Endometrium (tissue), 2 donors: Measurements from ENCODE around the gene PNPLA7.

Experiments
- FAIRE-seq: peaks from 2 replicates; lab custom pipeline; 2012; peaks lifted over from hg19 to GRCh38; lab: Jason Lieb, UNC
- donor health status: control.
- donor health status: control.

Gene PNPLA7

GRCh38 chr9:137494104-137494544, 56.1 kb downstream of the PNPLA7 start:
- no peak for FAIRE-seq

- no peak for FAIRE-seq
Observed at GRCh38 chr9:137493364-137494103, 56.7 kb downstream of the PNPLA7 start.

GRCh38 chr9:137492464-137493363, 57.5 kb downstream of the PNPLA7 start:
- FAIRE-seq = no peak

- FAIRE-seq = no peak
Observed at GRCh38 chr9:137491735-137492432, 58.3 kb downstream of the PNPLA7 start.

GRCh38 chr9:137490532-137491186, 59.5 kb downstream of the PNPLA7 start:
- FAIRE-seq = no peak

GRCh38 chr9:137488906-137489305, 61.3 kb downstream of the PNPLA7 start:
- no peak for FAIRE-seq

- FAIRE-seq = no peak
Observed at GRCh38 chr9:137488327-137488653, 61.9 kb downstream of the PNPLA7 start.

- FAIRE-seq = no peak
Observed at GRCh38 chr9:137487454-137488326, 62.5 kb downstream of the PNPLA7 start.

- FAIRE-seq = no peak
Observed at GRCh38 chr9:137486545-137487453, 63.4 kb downstream of the PNPLA7 start.

- FAIRE-seq = no peak
Observed at GRCh38 chr9:137486141-137486490, 64.1 kb downstream of the PNPLA7 start.

- FAIRE-seq = no peak
Observed at GRCh38 chr9:137485343-137486140, 64.7 kb downstream of the PNPLA7 start.

- no peak for FAIRE-seq
Observed at GRCh38 chr9:137484551-137485315, 65.5 kb downstream of the PNPLA7 start.

- no peak for FAIRE-seq
Observed at GRCh38 chr9:137482094-137482781, 68.0 kb downstream of the PNPLA7 start.

GRCh38 chr9:137480686-137481683, 69.2 kb downstream of the PNPLA7 start:
- FAIRE-seq = no peak

GRCh38 chr9:137479892-137480685, 70.1 kb downstream of the PNPLA7 start:
- no peak for FAIRE-seq
